ENCODE data around the gene SMIM35.
"Not testable (repeated sequence)": the region's sequence is repeated elsewhere in the genome, so short reads cannot be mapped to it uniquely, and the experiment has no call there.

Gene SMIM35

DNA sequence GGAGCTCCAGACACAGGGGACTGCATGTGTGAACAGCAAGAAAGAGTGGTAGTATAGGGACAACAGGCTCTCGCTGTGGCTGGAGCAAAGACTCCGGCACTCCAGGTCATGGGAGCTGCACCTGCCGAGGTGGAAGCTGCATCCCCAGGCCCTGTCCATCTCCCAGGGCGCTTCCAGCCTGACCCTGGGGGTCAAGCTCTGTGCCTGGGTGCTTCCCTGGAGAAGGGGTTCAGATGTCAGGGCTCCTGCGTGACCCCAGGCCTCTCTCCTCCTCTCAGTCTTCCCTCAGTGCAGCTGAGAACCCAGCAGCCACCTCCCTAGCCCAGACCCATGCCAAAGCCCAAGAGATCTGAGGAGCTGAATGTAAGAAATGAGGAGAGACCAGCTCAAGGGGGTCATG lies 6.5 kb downstream of the SMIM35 start:
- no peak for DNase-seq (ENCODE audit: low read depth)

DNA sequence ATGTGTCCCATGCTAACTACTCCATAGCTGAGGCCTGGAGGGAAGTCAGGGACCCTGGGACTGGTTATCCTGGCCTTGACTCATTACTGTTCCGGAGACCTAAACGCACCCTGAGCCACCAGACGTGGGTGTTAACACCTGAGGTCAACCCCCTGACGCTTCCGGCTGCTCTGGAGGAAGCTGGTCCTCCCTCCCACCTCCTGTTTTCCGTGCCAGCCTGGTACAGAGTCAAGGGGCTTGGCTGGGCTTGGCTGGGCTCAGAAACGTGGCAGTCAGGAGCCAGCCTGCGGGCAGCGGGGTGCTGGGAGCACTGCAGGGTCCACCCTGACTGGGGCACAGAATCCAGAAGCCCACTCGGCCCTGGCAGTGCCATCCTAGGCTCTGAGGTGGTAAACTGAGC lies 7.3 kb downstream of the SMIM35 start:
- no peak for DNase-seq (ENCODE audit: low read depth)

DNA sequence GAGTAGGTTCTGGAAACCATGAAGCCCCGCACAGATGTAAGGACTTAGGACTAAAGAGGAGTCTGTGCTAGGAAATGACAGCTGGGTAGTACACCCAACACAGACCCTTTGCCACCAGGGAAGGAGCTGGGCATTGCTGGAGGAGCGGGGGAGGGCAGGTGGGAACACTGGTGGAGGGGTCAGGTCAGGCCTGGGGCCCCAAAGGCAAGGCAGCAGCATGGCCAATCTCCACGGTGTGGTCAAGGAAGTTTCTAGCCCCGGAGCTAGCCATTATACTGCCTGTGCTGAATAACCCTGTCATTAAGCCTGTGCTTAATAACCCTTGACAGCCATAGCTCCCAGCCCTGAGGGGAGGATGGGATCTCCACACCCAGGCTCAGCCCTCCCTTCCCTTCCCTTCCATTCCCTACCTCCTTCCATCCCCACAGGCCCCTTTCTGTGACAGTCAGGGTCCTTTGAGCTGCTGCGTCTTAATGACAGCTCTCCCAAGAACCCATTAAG lies 7.8 kb downstream of the SMIM35 start:
- no peak for DNase-seq (ENCODE audit: low read depth)

DNA sequence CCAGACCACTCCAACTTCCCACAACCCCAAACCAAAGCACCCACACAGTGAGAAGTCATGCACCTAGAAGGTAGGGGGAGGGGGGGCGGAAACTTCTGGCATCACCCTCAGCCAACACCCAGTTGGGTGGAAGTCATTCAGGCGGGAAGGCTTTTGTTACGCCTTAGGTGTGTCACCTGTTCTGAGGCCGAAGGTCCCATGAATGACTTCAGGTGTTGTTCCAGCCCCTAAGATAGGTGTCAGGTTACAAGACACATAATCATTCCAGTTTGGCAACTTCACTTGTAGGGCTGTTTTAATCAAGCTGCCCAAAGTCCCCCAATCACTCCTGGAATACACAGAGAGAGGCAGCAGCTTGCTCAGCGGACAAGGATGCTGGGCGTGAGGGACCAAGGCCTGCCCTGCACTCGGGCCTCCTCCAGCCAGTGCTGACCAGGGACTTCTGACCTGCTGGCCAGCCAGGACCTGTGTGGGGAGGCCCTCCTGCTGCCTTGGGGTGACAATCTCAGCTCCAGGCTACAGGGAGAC lies 9.9 kb downstream of the SMIM35 start, which contains the start of gene TMPRSS4:
Gene TMPRSS4 (plus strand): TSS at position 325 of the 528 bp plus-strand sequence. CDS start 225 bp downstream, outside the sequence.
- DNase-seq (ENCODE audit: low read depth), result no peak

DNA sequence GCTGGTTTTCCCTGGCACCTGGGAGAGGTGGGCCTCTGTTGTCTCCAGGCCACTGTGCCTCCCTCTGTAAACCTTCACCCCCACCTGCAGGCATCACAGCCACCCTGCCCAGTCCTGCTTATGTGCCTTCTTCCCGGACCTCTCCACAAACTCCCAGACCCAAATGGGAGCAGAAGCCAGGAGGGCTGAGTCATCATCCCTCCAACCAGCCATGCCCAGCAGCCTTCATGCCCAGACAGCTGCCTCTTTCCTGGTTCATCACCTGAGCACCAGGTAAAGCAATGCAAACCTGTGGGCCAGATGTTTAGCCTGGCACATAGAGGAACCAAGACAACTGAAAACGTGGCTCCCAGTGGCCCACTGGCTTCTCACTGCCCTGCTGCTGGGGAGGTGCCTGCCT lies 12.0 kb downstream of the SMIM35 start:
- no peak for DNase-seq (ENCODE audit: low read depth)

DNA sequence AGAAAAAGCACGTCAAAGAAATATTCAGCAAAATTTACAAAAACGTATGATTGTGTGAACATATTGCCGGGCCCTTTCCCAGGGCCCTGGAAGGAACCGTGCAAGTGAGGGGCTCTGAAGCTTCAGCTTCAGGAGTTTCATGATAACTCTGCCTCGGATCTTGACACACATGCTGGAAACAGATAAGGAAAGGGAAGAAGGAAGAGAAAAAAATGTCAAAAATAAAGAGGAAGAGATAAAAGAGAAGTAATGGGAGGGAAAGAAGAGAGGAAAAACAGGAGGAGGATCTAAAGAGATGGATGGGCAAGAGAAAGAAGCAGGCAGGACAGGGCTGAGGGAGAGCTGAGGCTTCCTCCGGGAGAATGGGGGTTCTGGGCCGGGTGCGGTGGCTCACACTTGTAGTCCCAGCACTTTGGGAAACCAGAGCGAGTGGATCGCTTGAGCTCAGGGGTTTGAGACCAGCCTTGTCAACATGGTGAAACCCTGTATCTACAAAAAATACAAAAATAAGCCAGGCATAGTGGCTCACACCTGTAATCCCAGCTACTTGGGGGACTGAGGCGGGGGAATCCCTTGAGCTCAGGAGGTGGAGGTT lies 12.6 kb downstream of the SMIM35 start:
- DNase-seq (ENCODE audit: low read depth), result no peak

DNA sequence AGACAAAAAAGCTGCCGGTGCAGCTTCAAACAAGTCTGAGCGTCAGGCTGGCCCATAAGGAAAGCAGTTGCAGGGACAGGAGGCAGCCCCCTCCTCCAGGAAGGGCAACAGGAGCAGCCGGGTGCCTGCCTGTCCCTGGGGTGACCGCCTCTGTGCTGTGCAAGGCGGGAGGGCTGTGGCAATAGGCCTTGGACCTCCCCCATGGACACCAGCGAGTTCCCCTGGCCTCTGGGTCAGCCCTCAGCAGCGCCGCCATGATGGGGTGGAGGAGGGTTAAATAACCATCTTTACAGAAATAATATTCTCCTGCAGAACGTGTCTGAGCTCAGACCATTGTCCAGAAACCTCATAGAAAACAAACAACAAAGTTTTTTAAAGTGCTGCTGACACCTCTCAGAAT lies 13.2 kb downstream of the SMIM35 start:
- no peak for DNase-seq (ENCODE audit: low read depth)

DNA sequence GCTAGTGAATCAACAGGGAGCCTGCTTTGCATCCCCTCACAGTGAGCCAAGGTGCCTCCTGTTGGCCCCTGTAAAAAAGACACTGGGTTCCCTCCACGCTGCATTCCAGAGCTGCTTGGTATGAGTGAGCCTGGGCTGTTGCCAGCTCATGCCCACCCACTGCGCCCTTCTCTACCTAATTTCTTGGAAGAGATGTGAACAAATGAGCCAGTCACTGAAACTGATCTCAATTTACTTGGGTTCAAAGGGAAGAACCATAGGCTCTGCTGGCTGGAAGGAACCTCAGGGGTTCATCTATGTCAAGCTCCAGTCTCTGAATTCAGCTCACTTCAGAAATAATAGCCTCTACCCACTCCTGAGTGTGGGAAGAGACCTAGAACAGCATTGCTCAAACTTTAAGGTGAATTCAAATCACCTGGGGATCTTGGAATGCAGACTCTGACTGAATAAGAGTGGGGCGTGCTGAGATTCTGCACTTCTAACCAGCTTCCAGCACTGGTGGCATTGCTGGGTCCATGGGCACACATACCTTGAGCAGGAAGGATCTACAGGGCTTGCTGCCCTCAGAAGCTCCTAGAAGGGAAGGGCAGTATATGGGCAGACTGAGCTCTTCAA lies 15.2 kb downstream of the SMIM35 start:
- no peak for DNase-seq (ENCODE audit: low read depth)

DNA sequence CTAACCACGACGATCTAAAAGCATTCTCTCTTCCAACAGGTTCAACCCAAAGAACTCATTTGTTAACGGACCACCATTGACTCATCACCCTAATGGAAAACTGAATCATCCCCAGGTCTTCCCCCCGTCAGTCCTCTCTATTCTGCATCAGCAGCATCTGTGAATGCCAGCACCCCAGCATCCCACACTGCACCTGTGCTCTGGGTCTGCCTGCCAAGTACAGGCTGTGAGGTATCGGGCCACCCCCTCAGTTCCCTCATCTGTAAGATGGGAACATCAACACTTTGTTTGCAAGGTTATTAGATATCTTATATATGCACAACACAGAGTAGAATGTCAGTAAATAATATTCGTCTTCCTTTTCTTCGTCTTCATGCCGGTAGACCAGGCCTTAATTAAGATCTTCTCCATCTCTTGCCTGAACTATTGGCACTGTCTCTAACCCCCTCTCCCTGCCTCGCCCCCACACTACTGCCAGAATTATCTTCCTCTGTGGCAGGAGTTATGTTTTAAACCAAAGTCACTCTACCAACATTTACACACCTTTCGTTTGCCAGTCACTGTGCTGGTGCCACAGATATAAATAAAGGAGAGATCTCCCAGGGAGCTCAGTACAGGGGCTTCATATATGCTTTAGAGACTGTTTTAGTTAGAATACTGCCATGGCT lies 17.7 kb downstream of the SMIM35 start:
- DNase-seq (ENCODE audit: low read depth), result no peak

DNA sequence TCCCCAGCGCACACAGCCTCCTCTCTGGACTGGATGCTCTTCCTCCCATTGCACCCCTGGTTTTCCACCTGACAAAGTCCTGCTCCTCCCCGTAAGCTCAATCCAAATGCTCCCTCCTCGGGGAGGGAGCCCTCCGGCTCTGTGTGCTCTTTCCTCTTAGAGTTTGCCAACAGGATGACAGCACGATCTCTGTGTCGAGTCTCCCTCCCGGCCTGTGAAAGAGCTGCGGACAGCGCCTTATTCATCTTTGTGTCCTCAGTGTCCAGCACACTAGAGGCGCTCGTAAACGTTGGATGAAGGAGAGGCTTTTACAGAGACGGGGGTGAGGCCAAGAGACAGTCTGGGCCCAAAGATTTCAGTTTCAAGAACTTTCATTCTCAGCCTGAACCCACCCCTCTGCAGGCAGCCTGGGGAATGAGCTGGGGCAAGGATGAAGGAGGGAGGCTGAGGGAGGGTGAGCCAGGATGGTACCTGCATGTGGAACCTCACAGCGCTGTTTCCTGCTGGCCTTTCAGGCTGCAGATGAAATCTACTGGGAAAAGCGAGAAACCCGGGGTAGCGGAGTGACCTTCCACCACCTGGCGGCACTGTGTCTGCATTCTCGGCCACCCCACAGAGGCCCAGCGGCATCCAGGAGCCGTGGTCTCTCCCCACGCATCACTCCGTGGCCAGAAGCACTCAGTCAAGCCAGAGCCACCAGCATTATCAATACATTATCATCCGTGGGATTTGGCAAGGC lies 18.4 kb downstream of the SMIM35 start:
- no peak for DNase-seq (ENCODE audit: low read depth)

DNA sequence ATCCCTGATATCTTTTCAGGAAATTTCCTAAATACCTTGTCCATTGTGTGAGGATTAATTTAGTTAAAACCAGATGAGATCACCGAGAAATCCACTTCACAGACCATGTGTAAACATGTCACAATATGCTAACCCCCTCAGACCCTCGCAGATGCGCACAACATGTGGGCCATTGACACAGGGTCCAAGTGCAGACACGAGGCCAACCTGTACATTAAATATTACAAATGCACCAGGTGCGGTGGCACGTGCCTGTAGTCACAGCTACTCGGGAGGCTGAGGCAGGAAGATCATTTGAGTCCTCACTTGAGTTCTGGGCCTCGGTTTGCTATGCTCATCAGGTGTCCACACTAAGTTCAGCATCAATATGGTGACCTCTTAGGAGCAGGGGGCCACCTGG lies 19.8 kb downstream of the SMIM35 start:
- DNase-seq (ENCODE audit: low read depth), result no peak

DNA sequence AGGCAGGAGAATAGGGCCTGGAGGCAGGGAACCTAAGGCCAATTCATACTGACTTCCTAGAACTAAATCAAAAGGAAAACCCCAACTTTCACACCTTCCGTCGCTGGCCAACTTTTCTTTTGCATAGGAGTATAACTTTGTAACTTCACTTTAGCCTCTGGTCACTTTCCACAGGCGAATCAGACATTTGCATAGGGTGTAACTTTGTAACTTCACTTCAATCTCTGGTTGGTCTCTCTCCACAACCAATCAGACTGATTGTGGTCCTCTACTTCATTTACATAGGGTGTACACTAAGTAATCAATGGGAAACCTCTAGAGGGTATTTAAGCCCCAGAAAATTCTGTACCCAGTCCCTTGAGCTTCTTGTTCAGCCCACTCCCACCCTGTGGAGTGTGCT lies 21.4 kb downstream of the SMIM35 start:
- DNase-seq (ENCODE audit: low read depth), result no peak

DNA sequence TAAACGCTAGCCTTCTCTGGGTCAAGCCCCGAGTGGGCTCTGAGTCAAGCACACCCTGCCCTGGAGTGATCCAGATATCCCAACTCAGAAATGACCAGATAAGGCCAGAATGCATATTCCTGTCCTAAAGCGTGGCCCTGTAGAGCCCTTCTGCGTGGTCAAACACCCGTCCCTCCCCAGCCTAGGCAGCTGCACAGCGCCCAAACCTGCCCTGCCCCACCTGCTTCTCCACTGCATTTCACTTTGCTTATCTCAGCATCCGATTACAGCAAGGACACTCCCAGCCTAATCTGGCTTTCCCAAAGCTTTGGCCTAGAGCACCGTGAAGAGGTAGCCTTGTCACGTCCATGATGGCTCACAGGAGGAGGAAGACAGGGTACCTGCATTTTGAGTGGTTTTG lies 21.8 kb downstream of the SMIM35 start:
- DNase-seq (ENCODE audit: low read depth), result no peak

DNA sequence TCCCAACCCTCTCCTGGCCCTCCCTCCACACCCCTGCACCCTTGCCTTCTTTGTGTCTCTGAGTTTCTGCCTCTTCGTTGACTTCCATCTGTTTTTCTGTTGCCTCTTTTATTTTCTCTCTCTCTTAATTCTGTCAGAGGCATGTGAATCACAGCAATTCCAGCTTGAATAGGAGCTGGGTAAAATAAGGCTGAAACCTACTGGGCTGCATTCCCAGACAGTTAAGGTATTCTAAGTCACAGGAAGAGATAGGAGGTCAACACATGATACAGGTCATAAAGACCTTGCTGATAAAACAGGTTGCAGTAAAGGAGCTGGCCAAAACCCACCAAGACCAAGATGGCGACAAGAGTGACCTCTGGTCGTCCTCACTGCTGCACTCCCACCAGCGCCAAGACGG lies 24.1 kb downstream of the SMIM35 start:
- DNase-seq (ENCODE audit: low read depth), result not testable (repeated sequence)

DNA sequence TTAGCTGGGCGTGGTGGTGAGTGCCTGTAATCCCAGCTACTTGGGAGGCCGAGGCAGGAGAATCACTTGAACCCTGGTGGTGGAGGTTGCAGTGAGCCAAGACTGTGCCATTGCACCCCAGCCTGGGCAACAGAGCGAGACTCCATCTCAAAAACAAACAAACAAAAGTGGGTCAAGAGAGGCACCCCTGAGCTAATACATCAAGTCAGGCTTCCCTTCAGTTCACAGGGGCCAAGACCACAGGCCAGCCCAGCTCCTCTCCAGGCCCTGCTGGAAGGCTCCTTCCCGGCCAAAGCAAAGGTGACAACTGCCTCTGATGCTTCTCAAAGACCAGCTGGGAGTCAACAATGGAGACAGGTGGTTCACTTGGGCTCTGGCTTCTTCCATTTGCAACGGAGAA lies 24.6 kb downstream of the SMIM35 start:
- not testable (repeated sequence) for DNase-seq (ENCODE audit: low read depth)

DNA sequence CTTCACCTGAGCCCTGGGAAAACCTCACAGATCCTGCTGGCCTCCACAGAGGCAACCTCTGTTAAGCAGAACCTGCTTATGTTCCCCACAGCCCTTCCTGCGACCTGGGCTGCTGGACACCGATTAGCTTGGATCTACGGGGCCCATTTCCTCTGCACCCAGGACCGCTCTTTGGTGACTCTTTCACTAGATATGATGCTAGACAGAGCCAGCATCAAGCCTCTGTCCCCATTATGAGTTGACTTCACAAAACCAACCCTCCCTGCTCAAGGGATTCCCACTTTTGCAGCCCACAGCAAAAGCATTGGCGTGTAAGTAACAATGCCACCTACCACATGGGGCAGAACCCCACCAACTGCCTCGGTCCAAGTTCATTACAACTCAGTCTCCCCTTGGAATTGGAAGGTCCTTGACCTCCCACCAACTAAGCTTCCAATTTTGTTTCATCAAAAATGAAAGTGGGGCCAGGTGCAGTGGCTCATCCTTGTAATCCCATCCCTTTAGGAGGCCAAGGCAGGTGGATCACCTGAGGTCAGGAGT lies 25.1 kb downstream of the SMIM35 start:
- no peak for DNase-seq (ENCODE audit: low read depth)

DNA sequence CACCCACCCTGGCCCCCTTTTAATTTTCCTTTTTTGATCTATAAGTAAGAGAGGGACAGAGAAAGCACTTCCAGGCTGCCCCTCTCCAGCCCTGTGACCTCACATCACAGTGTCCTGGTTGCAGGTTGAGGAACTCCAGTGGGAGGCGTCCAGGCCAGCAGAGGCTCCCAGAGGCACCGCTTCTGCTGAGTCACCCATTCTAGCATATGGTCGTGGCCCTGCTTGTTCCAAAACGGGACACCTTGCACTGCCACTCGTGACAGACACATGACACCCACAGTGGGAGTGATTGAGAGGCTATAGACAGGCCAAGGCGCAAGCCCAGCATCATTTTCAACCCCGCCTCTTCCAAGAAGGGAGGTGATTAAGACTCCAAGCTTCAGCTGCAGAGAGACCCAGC lies 25.9 kb downstream of the SMIM35 start:
- DNase-seq (ENCODE audit: low read depth), result no peak

DNA sequence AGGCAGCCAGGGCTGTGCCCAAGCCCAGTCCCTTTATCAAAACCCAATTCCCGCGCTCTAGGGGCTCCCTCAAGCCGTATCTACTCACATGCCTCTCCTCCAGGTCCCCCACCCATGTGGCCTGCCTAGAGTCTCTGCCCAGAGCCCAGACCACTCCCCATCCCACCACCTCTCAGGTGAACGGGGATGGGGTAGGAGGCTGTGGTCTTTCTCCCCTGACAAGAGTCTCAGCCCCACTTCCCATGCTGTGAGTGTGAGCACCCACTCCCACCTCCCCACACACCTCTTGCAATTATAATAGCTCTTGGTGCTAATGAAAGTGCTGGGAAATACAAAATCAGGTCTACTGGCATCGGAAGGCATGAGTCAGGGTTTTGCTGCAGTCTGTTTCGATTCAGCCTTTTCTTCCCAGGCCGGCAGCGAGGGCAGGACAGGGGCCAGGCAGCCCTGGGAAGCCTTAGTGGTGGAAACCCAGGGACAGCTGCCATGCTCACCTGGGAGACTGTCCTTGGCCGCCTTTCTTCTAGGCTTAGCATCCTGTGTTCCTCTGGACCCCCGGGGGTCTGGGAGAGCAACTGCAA lies 26.6 kb downstream of the SMIM35 start:
- no peak for DNase-seq (ENCODE audit: low read depth)

DNA sequence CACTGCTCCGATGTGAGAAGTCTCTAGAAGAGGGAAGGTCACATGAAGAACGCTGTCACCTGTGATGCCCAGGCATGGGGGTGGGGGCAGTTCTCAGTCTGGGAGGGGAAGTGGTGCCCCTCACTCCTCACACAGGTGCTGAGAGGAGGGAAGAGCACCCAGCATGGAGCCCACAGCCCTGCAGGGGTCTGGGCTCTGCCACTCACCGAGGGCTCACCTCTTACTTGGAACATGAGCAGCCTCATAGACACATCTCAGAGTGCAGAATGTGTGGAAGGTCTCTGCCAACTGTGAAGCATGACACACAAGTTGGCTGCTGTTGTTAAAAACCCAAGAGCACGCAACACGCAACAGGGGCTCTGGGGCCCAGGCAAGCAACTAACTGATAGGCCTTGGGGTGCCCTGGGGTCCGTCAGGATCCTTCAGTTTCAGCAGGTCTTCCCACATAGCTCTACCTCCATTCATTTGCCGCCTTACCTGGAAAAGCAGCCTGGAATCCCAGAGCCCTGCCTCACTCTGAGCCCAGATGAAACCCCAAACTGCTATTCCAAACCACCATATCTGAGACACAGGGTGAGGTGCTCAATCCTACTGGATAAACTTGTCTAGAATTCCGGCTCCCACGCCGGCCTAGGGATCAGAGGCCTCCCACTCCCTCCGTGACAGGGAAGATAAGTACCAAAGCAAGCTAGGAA lies 27.4 kb downstream of the SMIM35 start:
- DNase-seq (ENCODE audit: low read depth), result no peak

DNA sequence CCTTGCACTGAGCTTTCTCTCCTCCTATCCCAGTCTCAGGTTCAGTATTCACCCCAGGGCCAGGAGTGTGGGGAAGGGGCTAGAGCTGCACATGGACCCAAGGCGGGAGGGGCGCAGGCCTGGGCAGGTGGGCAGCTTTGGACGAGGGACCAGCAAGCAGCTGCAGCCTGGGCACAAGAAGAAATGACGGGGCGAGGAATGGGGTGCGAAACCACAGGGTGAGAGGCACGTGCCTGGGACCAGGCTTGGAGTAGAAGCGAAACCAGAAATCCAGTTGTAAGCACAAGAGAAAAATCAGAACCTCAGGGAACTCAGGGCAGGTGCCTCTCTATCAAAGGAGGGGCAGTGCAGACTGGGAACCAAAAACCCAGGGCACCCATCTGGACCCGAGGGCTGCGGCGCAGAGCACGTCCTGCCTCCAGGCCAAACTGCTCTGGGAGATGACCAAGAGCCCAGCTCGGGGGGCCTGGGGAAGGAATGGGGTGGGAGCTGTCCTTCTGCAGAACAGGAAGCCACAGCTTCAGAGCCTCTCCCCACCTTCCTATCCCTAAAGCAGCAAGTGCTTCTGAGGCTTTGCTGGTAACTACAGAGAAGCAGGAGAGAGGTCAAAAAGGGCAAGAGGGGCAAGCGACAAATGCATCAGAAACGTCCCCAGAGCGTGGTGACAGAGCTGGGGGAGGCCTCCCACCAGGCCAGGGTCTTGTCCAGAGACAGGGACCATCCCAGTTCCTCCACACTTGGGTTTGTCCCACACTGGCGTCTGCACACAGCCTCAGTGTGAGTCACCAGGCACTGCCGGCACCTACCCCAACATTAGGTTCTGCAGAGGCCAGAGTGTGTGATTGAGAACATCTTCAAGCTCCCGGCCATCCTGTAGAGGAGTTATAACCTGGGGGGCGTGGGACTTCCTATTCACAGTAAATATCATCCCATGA lies 28.2 kb downstream of the SMIM35 start:
- DNase-seq (ENCODE audit: low read depth), result no peak

Measured in stimulated activated CD8-positive, alpha-beta memory T cell treated with anti-CD3 and anti-CD28 coated beads, Interleukin-15, amount 100 ng/mL, for 24 hours (primary cell).